Uterus (tissue), 2 donors: ENCODE results near the gene PITPNM2.

Source experiments
- POLR2A ChIP-seq, 2 donors: fragments of 450-650 bp; IDR thresholded peaks; one replicate each; pipeline ENCODE4 v1.6.1; 2016; ENCODE audit warnings: antibody characterized with exemption in 2 of 2, mild to moderate bottlenecking in 1 of 2, moderate library complexity in 1 of 2
- TF ChIP-seq, protein P1 (sequence below), 4 experiments: fragments of 200-600 bp in 2 of 4; fragments of 450-650 bp in 2 of 4; sonication (generic) in 2 of 4; IDR thresholded peaks; one replicate each; pipeline ENCODE4 v1.5.1; 2016 to 2019; ENCODE audit warnings: antibody characterized with exemption in 4 of 4, mild to moderate bottlenecking in 2 of 4, moderate library complexity in 1 of 4

DNA sequence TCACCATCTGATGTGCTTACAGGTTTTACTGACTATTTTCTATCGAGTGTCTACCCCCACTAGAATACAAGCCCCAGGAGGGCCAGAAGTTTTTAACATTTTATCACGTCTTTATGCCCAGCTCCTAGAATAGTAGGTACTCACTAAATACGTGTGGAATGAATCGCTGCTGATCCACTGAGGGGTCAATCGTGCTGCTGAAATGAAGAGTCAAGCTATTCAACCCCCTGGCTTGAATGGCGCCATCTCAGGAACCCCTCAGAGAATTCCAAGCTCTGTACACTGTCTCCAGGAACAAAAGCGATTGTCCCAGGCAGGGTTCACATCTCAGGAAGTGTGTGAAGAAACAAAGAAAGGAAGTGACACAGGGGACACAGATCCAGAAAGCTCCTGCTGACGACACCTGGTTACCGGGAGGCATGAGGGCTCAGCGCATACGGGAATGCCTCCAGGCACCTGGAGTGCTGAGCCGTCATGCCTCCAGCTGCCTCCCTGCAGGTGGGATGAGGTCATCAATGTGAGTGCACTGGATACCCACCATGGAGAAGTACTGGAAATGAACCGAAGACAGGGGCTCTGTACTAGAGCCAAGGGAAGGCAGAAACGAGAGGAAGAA lies 45.6 kb downstream of the PITPNM2 start:
- no peak for TF ChIP-seq POLR2A (IDR thresholded peaks at IDR 0.05)
- TF ChIP-seq, protein P1, sequence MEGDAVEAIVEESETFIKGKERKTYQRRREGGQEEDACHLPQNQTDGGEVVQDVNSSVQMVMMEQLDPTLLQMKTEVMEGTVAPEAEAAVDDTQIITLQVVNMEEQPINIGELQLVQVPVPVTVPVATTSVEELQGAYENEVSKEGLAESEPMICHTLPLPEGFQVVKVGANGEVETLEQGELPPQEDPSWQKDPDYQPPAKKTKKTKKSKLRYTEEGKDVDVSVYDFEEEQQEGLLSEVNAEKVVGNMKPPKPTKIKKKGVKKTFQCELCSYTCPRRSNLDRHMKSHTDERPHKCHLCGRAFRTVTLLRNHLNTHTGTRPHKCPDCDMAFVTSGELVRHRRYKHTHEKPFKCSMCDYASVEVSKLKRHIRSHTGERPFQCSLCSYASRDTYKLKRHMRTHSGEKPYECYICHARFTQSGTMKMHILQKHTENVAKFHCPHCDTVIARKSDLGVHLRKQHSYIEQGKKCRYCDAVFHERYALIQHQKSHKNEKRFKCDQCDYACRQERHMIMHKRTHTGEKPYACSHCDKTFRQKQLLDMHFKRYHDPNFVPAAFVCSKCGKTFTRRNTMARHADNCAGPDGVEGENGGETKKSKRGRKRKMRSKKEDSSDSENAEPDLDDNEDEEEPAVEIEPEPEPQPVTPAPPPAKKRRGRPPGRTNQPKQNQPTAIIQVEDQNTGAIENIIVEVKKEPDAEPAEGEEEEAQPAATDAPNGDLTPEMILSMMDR (IDR thresholded peaks at IDR 0.05), result no peak
